CD14-positive monocyte (primary cell): ENCODE data around the gene NTRK2. TPM values are rescaled to one million over a fixed set of nuclear protein-coding genes. Genes with fewer than 3 reads are reported as not detected.

Experiments used
- DNase-seq, 3 donors: peaks; one replicate each; pipeline ENCODE4 v3.0.0-alpha.2; 2011 to 2022
- H2AFZ ChIP-seq: 2 replicates; pipeline ENCODE4 v1.6.0; 2012; ENCODE audit warnings: mild to moderate bottlenecking, low read depth, low read length, inconsistent platforms; ENCODE audit not compliant: insufficient read depth, poor library complexity, severe bottlenecking
- H3K27ac ChIP-seq, 2 donors: 1 replicate in 1 of 2; 2 replicates in 1 of 2; pipeline ENCODE4 v1.5.1; 2012 to 2013; ENCODE audit warnings: low read length in 2 of 2, control low read depth in 1 of 2, inconsistent platforms in 1 of 2, low read depth in 1 of 2, mild to moderate bottlenecking in 1 of 2
- H3K27me3 ChIP-seq, 2 donors: one replicate each; pipeline versions ENCODE4 v1.6.0 to v1.6.1; 2011 to 2013; ENCODE audit warnings: low read length in 2 of 2; ENCODE audit not compliant: control insufficient read depth in 2 of 2, insufficient read depth in 2 of 2
- H3K36me3 ChIP-seq, 2 donors: replicated peaks in 1 of 2; 1 replicate in 1 of 2; 2 replicates in 1 of 2; pipeline versions ENCODE4 v1.5.1 to v1.6.1; 2012 to 2013; ENCODE audit warnings: low read length in 2 of 2, control low read depth in 1 of 2, inconsistent platforms in 1 of 2, mild to moderate bottlenecking in 1 of 2; ENCODE audit not compliant: insufficient read depth in 2 of 2, control insufficient read depth in 1 of 2
- H3K4me1 ChIP-seq, 2 donors: 1 replicate in 1 of 2; 2 replicates in 1 of 2; pipeline versions ENCODE4 v1.5.1 to v1.6.1; 2012 to 2013; ENCODE audit warnings: low read length in 2 of 2, control low read depth in 1 of 2, inconsistent platforms in 1 of 2, mild to moderate bottlenecking in 1 of 2, moderate library complexity in 1 of 2; ENCODE audit not compliant: insufficient read depth in 2 of 2, control insufficient read depth in 1 of 2
- H3K4me2 ChIP-seq: replicated peaks from 2 replicates; pipeline ENCODE3; 2012; ENCODE audit warnings: low read length, moderate library complexity, mild to moderate bottlenecking; ENCODE audit not compliant: poor library complexity, severe bottlenecking; ENCODE audit errors: extremely low read depth
- H3K4me3 ChIP-seq, 3 experiments: fragments of 200-600 bp in 1 of 3; sonication (generic) in 1 of 3; replicated peaks in 1 of 3; 1 replicate in 2 of 3; 2 replicates in 1 of 3; pipeline ENCODE4 v1.5.1; 2011 to 2013; ENCODE audit warnings: low read length in 3 of 3, mild to moderate bottlenecking in 3 of 3, control low read depth in 2 of 3, low read depth in 2 of 3, inconsistent platforms in 1 of 3, moderate library complexity in 1 of 3
- H3K79me2 ChIP-seq: 2 replicates; pipeline ENCODE4 v1.6.0; 2012; ENCODE audit warnings: mild to moderate bottlenecking, control low read depth, inconsistent platforms, low read length, moderate library complexity; ENCODE audit not compliant: insufficient read depth
- H3K9ac ChIP-seq: 2 replicates; pipeline ENCODE4 v1.6.0; 2017; ENCODE audit warnings: low read length, mild to moderate bottlenecking; ENCODE audit not compliant: insufficient read depth, poor library complexity, severe bottlenecking
- H3K9me3 ChIP-seq, 2 donors: replicated peaks in 1 of 2; 1 replicate in 1 of 2; 2 replicates in 1 of 2; pipeline versions ENCODE4 v1.5.1 to v1.6.1; 2012 to 2013; ENCODE audit warnings: low read length in 2 of 2, control low read depth in 1 of 2; ENCODE audit not compliant: control insufficient read depth in 1 of 2, insufficient read depth in 1 of 2
- H4K20me1 ChIP-seq: 2 replicates; pipeline ENCODE4 v1.6.0; 2012; ENCODE audit warnings: mild to moderate bottlenecking, low read length, control low read depth, moderate library complexity; ENCODE audit not compliant: insufficient read depth
- H3K27ac Mint-ChIP-seq, 7 donors: one replicate each; pipeline ENCODE4 v1.8.0; 2020; ENCODE audit warnings: mild to moderate bottlenecking in 7 of 7, mixed read lengths in 7 of 7, moderate library complexity in 6 of 7, inconsistent platforms in 2 of 7
- H3K27me3 Mint-ChIP-seq, 3 donors: one replicate each; pipeline ENCODE4 v1.8.0; 2021 to 2022; ENCODE audit warnings: low read depth in 3 of 3, mild to moderate bottlenecking in 3 of 3, mixed read lengths in 3 of 3, moderate library complexity in 3 of 3, inconsistent platforms in 1 of 3
- H3K36me3 Mint-ChIP-seq, 2 donors: one replicate each; pipeline ENCODE4 v1.8.0; 2020; ENCODE audit warnings: mixed read lengths in 2 of 2, inconsistent platforms in 1 of 2, mild to moderate bottlenecking in 1 of 2
- H3K4me1 Mint-ChIP-seq: one replicate; pipeline ENCODE4 v1.8.0; 2020; ENCODE audit warnings: mild to moderate bottlenecking, mixed read lengths
- H3K4me3 Mint-ChIP-seq, 2 donors: one replicate each; pipeline ENCODE4 v1.8.0; 2020; ENCODE audit warnings: mild to moderate bottlenecking in 2 of 2, mixed read lengths in 2 of 2, moderate library complexity in 1 of 2
- H3K9me3 Mint-ChIP-seq, 7 donors: one replicate each; pipeline ENCODE4 v1.8.0; 2020 to 2022; ENCODE audit warnings: mixed read lengths in 7 of 7, mild to moderate bottlenecking in 6 of 7, moderate library complexity in 6 of 7, inconsistent platforms in 2 of 7
- CTCF ChIP-seq: fragments of 200-600 bp; IDR thresholded peaks from one replicate; pipeline ENCODE4 v1.8.0; 2022; ENCODE audit warnings: antibody characterized with exemption, mild to moderate bottlenecking
- WGBS: methylation state at CpG from one replicate; pipeline ENCODE4 v1.1.5; 2013; ENCODE audit warnings: missing lambda C conversion rate; ENCODE audit not compliant: insufficient coverage; 5-methylcytosine and 5-hydroxymethylcytosine counted together
- intact Hi-C, 2 donors: fragments of 100-400 bp; cut with micrococcal nuclease; formaldehyde crosslinking; loops; one replicate each; pipeline versions ENCODE4 v1.15.0 to v1.15.1; 2023
- polyA plus RNA-seq, 3 donors: library from polyadenylated mRNA; depleted of rRNA in 1 of 3; unstranded in 2 of 3; stranded (reverse) in 1 of 3; fragments of 300-500 nt in 2 of 3; fragments of >200 nt in 1 of 3; fragmentation: Illumina TruSeq in 2 of 3; gene quantifications; 1 replicate in 2 of 3; 2 replicates in 1 of 3; pipeline ENCODE4 v1.2.3, GENCODE V29; 2012 to 2021

Gene NTRK2
- polyA plus RNA-seq, 3 donors: not detected

GRCh38 chr9:85020791-85021190 is 351.3 kb downstream of the NTRK2 start:
- Histone ChIP-seq H3K27me3 (no peaks in the 10 kb centered on the region), H3K79me2 (no peaks in the 10 kb centered on the region), H3K4me3 (no peak overlapping the region), H4K20me1 (no peaks in the 10 kb centered on the region), H3K4me1 (no peaks in the 10 kb centered on the region), H3K27ac (no peak overlapping the region), H3K36me3 (no peaks in the 10 kb centered on the region), H3K9ac (no peak overlapping the region), H3K4me2 (no peak overlapping the region), H3K9me3 (no peaks in the 10 kb centered on the region), H2AFZ (no peak overlapping the region)
- no peaks in the 10 kb centered on the region for H3K36me3 Mint-ChIP-seq
- H3K27ac Mint-ChIP-seq: no peak overlapping the region
- no peak for TF ChIP-seq CTCF
- H3K27me3 Mint-ChIP-seq: peaks cover 0 to 2% (median 0%) of the 10 kb centered on the region in 3 donors
- H3K4me3 Mint-ChIP-seq: no peak overlapping the region
- no peaks in the 10 kb centered on the region for H3K4me1 Mint-ChIP-seq
- no peak for DNase-seq
- no CpG with 5 or more reads among the region's 2 CpGs for WGBS
- H3K9me3 Mint-ChIP-seq: peaks cover 0 to 4% (median 0%) of the 10 kb centered on the region in 7 donors
- intact Hi-C loops: no loop called here

- H3K4me3 Mint-ChIP-seq: no peak overlapping the region
- H3K9me3 Mint-ChIP-seq: peaks cover 0 to 4% (median 0%) of the 10 kb centered on the region in 7 donors
- Histone ChIP-seq H3K4me2 (no peak overlapping the region), H3K4me3 (no peak overlapping the region), H3K36me3 (no peaks in the 10 kb centered on the region), H3K4me1 (no peaks in the 10 kb centered on the region), H3K27me3 (no peaks in the 10 kb centered on the region), H3K27ac (no peak overlapping the region), H2AFZ (no peak overlapping the region), H3K79me2 (no peaks in the 10 kb centered on the region), H3K9ac (no peak overlapping the region), H3K9me3 (no peaks in the 10 kb centered on the region), H4K20me1 (no peaks in the 10 kb centered on the region)
- intact Hi-C loops: no loop called here
- no peak for DNase-seq
- TF ChIP-seq CTCF: no peak
- H3K36me3 Mint-ChIP-seq: no peaks in the 10 kb centered on the region
- peaks cover 0 to 2% (median 0%) of the 10 kb centered on the region in 3 donors for H3K27me3 Mint-ChIP-seq
- WGBS: 100% methylated on average over 1 of the region's 4 CpGs
- no peak overlapping the region for H3K27ac Mint-ChIP-seq
- H3K4me1 Mint-ChIP-seq: no peaks in the 10 kb centered on the region
These were observed 352.2 kb downstream of the NTRK2 start for GRCh38 chr9:85021686-85022085.
